ENCODE data around the gene TLR4. TPM values are rescaled to one million over a fixed set of nuclear protein-coding genes. Genes with fewer than 3 reads are reported as not detected.

Gene TLR4
- total RNA-seq, 2 experiments from 2014 or later = not detected

- Mint-ChIP-seq H3K36me3 (no peaks in the 10 kb centered on the region), H3K4me3 (no peak overlapping the region), H3K27ac (no peak overlapping the region), H3K9me3 (no peaks in the 10 kb centered on the region), H3K4me1 (peaks cover 4% of the 10 kb centered on the region), H3K27me3 (peaks cover 50% of the 10 kb centered on the region)
- DNase-seq = no peak
Observed at GRCh38 chr9:117745598-117745997, 41.4 kb downstream of the TLR4 start.

- Mint-ChIP-seq H3K27ac (no peak overlapping the region), H3K27me3 (peaks cover 49% of the 10 kb centered on the region), H3K9me3 (no peaks in the 10 kb centered on the region), H3K4me1 (peaks cover 4% of the 10 kb centered on the region), H3K4me3 (no peak overlapping the region), H3K36me3 (no peaks in the 10 kb centered on the region)
- DNase-seq = no peak
Observed at GRCh38 chr9:117746263-117746662, 42.1 kb downstream of the TLR4 start.

- Mint-ChIP-seq H3K9me3 (no peaks in the 10 kb centered on the region), H3K27ac (no peak overlapping the region), H3K4me1 (peaks cover 4% of the 10 kb centered on the region), H3K36me3 (no peaks in the 10 kb centered on the region), H3K27me3 (peaks cover 40% of the 10 kb centered on the region), H3K4me3 (no peak overlapping the region)
- DNase-seq = no peak
Observed at GRCh38 chr9:117747386-117747970, 43.3 kb downstream of the TLR4 start.

GRCh38 chr9:117750401-117750800 is 46.2 kb downstream of the TLR4 start:
- Mint-ChIP-seq H3K36me3 (no peaks in the 10 kb centered on the region), H3K4me3 (no peak overlapping the region), H3K27me3 (peaks cover 32% of the 10 kb centered on the region), H3K9me3 (no peaks in the 10 kb centered on the region), H3K4me1 (no peaks in the 10 kb centered on the region), H3K27ac (no peak overlapping the region)
- DNase-seq = no peak

GRCh38 chr9:117752894-117753293 is 48.7 kb downstream of the TLR4 start:
- Mint-ChIP-seq H3K36me3 (no peaks in the 10 kb centered on the region), H3K4me3 (no peak overlapping the region), H3K9me3 (no peaks in the 10 kb centered on the region), H3K27me3 (peaks cover 16% of the 10 kb centered on the region), H3K27ac (no peak overlapping the region), H3K4me1 (no peaks in the 10 kb centered on the region)
- no peak for DNase-seq

- Mint-ChIP-seq H3K4me3 (no peak overlapping the region), H3K27ac (no peak overlapping the region), H3K27me3 (peaks cover 13% of the 10 kb centered on the region), H3K4me1 (no peaks in the 10 kb centered on the region), H3K36me3 (no peaks in the 10 kb centered on the region), H3K9me3 (no peaks in the 10 kb centered on the region)
- DNase-seq = no peak
Observed at GRCh38 chr9:117757561-117758190, 53.5 kb downstream of the TLR4 start.

GRCh38 chr9:117763314-117763713 is 59.1 kb downstream of the TLR4 start:
- peaks cover 9% of the 10 kb centered on the region for H3K27me3 Mint-ChIP-seq
- no peak for DNase-seq
- H3K4me1 Mint-ChIP-seq = no peaks in the 10 kb centered on the region

GRCh38 chr9:117768750-117769395 is 64.7 kb downstream of the TLR4 start:
- DNase-seq = no peak
- Mint-ChIP-seq H3K27ac (no peak overlapping the region), H3K27me3 (peaks cover 30% of the 10 kb centered on the region), H3K4me3 (no peak overlapping the region), H3K9me3 (no peaks in the 10 kb centered on the region), H3K4me1 (no peaks in the 10 kb centered on the region), H3K36me3 (no peaks in the 10 kb centered on the region)

More at GRCh38 chr9:117763314-117763713, 59.1 kb downstream of the TLR4 start:
- no peak overlapping the region for H3K4me3 Mint-ChIP-seq
- no peaks in the 10 kb centered on the region for H3K36me3 Mint-ChIP-seq
- no peaks in the 10 kb centered on the region for H3K9me3 Mint-ChIP-seq
- no peak overlapping the region for H3K27ac Mint-ChIP-seq

GRCh38 chr9:117771136-117771535 is 66.9 kb downstream of the TLR4 start:
- Mint-ChIP-seq H3K4me1 (no peaks in the 10 kb centered on the region), H3K27me3 (peaks cover 41% of the 10 kb centered on the region), H3K27ac (no peak overlapping the region), H3K9me3 (no peaks in the 10 kb centered on the region), H3K4me3 (no peak overlapping the region), H3K36me3 (no peaks in the 10 kb centered on the region)
- no peak for DNase-seq

- peaks cover 48% of the 10 kb centered on the region for H3K27me3 Mint-ChIP-seq
- H3K4me1 Mint-ChIP-seq = no peaks in the 10 kb centered on the region
- no peak overlapping the region for H3K27ac Mint-ChIP-seq
- DNase-seq = no peak
- no peak overlapping the region for H3K4me3 Mint-ChIP-seq
- H3K36me3 Mint-ChIP-seq = no peaks in the 10 kb centered on the region
- H3K9me3 Mint-ChIP-seq = no peaks in the 10 kb centered on the region
Observed at GRCh38 chr9:117772960-117773359, 68.8 kb downstream of the TLR4 start.

All from activated naive CD8-positive, alpha-beta T cell treated with anti-CD3 and anti-CD28 coated beads for 36 hours (primary cell).